Measurements from ENCODE around the gene CDK14. TPM values are rescaled to one million over a fixed set of nuclear protein-coding genes. Genes with fewer than 3 reads are reported as not detected.

The CDK14 gene
- total RNA-seq, 4 donors from 2014 or later: 29.3 to 37.8 (median 33.0) TPM

- no peak for DNase-seq
- intact Hi-C loops (cut with DNase I): no loop called here
- no peak overlapping the region for H3K27ac ChIP-seq
- H3K27me3 ChIP-seq: no peaks in the 10 kb centered on the region
- H3K9me3 ChIP-seq: no peaks in the 10 kb centered on the region
- H3K36me3 ChIP-seq: no peaks in the 10 kb centered on the region
- WGBS, 2 donors: 60 to 66% methylated on average over 3 of the region's 3 CpGs
- no peak overlapping the region for H3K4me3 ChIP-seq (replicated peaks in 1 of 3)
- no peak for TF ChIP-seq POLR2A (IDR thresholded peaks at IDR 0.05)
- no peak for TF ChIP-seq CTCF (IDR thresholded peaks at IDR 0.05)
- peaks cover 11 to 29% of the 10 kb centered on the region in 2 donors for H3K4me1 ChIP-seq
Measured at GRCh38 chr7:91067242-91067641, 471.1 kb downstream of the CDK14 start.

GRCh38 chr7:91068136-91068795 is 472.1 kb downstream of the CDK14 start:
- intact Hi-C loops (cut with DNase I): no loop called here
- no peak overlapping the region for H3K4me3 ChIP-seq (replicated peaks in 1 of 3)
- H3K27me3 ChIP-seq: no peaks in the 10 kb centered on the region
- peaks cover 11 to 22% of the 10 kb centered on the region in 2 donors for H3K4me1 ChIP-seq
- TF ChIP-seq CTCF (IDR thresholded peaks at IDR 0.05): no peak
- no peak for TF ChIP-seq POLR2A (IDR thresholded peaks at IDR 0.05)
- 93 to 95% methylated on average over 5 of the region's 5 CpGs for WGBS, 2 donors
- DNase-seq: no peak
- no peaks in the 10 kb centered on the region for H3K36me3 ChIP-seq
- no peaks in the 10 kb centered on the region for H3K9me3 ChIP-seq
- no peak overlapping the region for H3K27ac ChIP-seq

DNA sequence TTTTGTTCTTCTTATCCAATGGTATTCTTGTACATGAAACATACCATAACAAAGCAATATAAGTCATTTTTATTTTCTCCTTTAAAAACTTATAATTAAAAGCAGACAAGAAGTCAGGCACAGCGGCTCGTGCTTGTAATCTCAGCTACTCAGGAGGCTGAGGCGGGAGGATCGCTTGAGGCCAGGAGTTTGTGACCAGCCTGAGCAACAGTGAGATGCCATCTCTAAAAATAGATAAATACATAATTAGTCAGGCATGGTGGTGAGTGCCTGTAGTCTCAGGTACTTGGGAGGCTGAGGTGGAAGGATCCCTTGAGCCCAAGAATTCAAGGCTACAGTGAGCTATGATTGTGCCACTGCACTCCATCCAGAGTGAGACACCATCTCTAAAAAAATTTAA is 473.0 kb downstream of the CDK14 start:
- 95 to 96% methylated on average over 4 of the region's 4 CpGs for WGBS, 2 donors
- DNase-seq: no peak
- no peak overlapping the region for H3K27ac ChIP-seq
- H3K4me3 ChIP-seq (replicated peaks in 1 of 3): no peak overlapping the region
- TF ChIP-seq CTCF (IDR thresholded peaks at IDR 0.05): no peak
- no peak for TF ChIP-seq POLR2A (IDR thresholded peaks at IDR 0.05)
- intact Hi-C loops (cut with DNase I): no loop called here
- H3K9me3 ChIP-seq: no peaks in the 10 kb centered on the region
- no peaks in the 10 kb centered on the region for H3K27me3 ChIP-seq
- H3K4me1 ChIP-seq: peaks cover 11 to 14% of the 10 kb centered on the region in 2 donors
- H3K36me3 ChIP-seq: no peaks in the 10 kb centered on the region

DNA sequence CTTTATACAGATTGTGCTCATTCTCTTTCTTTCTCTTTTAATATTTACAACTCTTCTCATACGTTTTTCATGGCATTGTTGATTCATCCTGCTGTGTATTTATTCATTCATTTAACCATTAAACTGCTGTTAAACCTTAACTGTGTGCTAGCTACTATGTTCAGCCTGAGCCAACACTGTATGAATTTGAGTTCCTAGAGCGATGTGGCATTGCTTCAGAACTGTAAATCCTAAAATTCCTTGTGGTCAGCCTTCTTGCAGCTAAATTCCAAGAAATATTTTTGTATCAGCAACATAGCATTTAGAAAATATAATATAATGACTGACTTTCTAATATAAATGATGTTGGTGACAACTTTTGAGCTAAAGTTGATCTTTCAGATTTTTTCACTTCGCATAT is 483.4 kb downstream of the CDK14 start:
- H3K27ac ChIP-seq: peak overlapping the region in 1 of 3 donors; percentile 24
- 60 to 67% methylated on average over 3 of the region's 3 CpGs for WGBS, 2 donors
- no peak overlapping the region for H3K4me3 ChIP-seq (replicated peaks in 1 of 3)
- TF ChIP-seq POLR2A (IDR thresholded peaks at IDR 0.05) (no peak), CTCF (IDR thresholded peaks at IDR 0.05) (no peak)
- peaks cover 28 to 48% of the 10 kb centered on the region in 2 donors for H3K4me1 ChIP-seq
- H3K36me3 ChIP-seq: no peaks in the 10 kb centered on the region
- DNase-seq: no peak
- no peaks in the 10 kb centered on the region for H3K9me3 ChIP-seq
- intact Hi-C loops (cut with DNase I): no loop called here
- H3K27me3 ChIP-seq: no peaks in the 10 kb centered on the region

DNA sequence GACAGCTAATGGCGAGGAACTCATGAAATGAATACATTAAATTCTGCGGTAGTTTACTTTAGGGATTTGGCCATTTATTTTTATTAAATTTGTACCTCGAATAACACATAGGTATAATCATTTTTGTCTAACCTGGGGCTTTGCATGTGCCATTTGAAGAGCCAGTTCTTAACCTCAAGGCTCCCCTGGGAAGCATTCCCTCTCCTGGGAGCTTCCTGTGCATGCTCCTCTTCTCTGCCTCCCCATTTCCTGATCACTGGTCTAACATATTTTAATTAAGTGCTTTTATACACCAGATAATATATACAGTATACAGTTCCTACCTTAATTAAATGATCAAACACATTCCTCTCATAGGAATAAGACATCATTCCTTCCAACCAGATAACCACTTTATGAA is 484.2 kb downstream of the CDK14 start:
- 83 to 92% methylated on average over 3 of the region's 3 CpGs for WGBS, 2 donors
- Histone ChIP-seq H3K4me1 (peaks cover 32 to 52% of the 10 kb centered on the region in 2 donors), H3K4me3 (replicated peaks in 1 of 3) (no peak overlapping the region), H3K36me3 (no peaks in the 10 kb centered on the region), H3K27me3 (no peaks in the 10 kb centered on the region), H3K9me3 (no peaks in the 10 kb centered on the region), H3K27ac (peak overlapping the region; percentile 78 to 84 (median 80))
- TF ChIP-seq CTCF (IDR thresholded peaks at IDR 0.05): no peak
- TF ChIP-seq POLR2A (IDR thresholded peaks at IDR 0.05): no peak
- no peak for DNase-seq
- intact Hi-C loops (cut with DNase I): loop anchor here (10.0 kb wide), 1 partner anchor 554 kb away; no protein-coding TSS in a partner anchor
